ENCODE results near the gene OR2B3.
"Not testable (repeated sequence)": the region's sequence is repeated elsewhere in the genome, so short reads cannot be mapped to it uniquely, and the experiment has no call there.

The OR2B3 gene

GRCh38 chr6:29087213-29087612 is at the start of gene OR2B3:
OR2B3 (minus strand) TSS chr6:29087313; CDS start chr6:29087248, 65 bp downstream.
- DNase-seq = no peak

GRCh38 chr6:29131691-29132090 is 44.6 kb upstream of the OR2B3 start:
- no peak for DNase-seq

GRCh38 chr6:29130644-29131043 is 43.5 kb upstream of the OR2B3 start:
- DNase-seq = no peak

- no peak for DNase-seq
These were observed 42.4 kb upstream of the OR2B3 start for GRCh38 chr6:29129326-29130012.

GRCh38 chr6:29114964-29115363 is 27.9 kb upstream of the OR2B3 start:
- not testable (repeated sequence) for DNase-seq

- DNase-seq = no peak
These were observed 25.0 kb upstream of the OR2B3 start for GRCh38 chr6:29112135-29112534.

GRCh38 chr6:29107758-29108157 is 20.6 kb upstream of the OR2B3 start, which contains the start of gene OR2J3:
OR2J3 (plus strand) TSS chr6:29108058; CDS start chr6:29111891, 3,833 bp downstream.
- no peak for DNase-seq

- no peak for DNase-seq
These were observed 12.1 kb upstream of the OR2B3 start, which contains the start of gene OR2J1 for GRCh38 chr6:29099190-29099589. OR2J1 (plus strand) TSS chr6:29099490; CDS start chr6:29100943, 1,453 bp downstream.

- DNase-seq = no peak
These were observed 10.7 kb upstream of the OR2B3 start for GRCh38 chr6:29097803-29098202.

- no peak for DNase-seq
These were observed 5.8 kb upstream of the OR2B3 start for GRCh38 chr6:29092957-29093356.

GRCh38 chr6:29082457-29082856 is 4.7 kb downstream of the OR2B3 start:
- no peak for DNase-seq

- no peak for DNase-seq
These were observed 5.8 kb downstream of the OR2B3 start for GRCh38 chr6:29081312-29081711.

GRCh38 chr6:29079203-29079602 is 7.9 kb downstream of the OR2B3 start:
- DNase-seq = no peak

- no peak for DNase-seq
These were observed 15.0 kb downstream of the OR2B3 start for GRCh38 chr6:29071831-29072723.

GRCh38 chr6:29051680-29052079 is 35.4 kb downstream of the OR2B3 start:
- no peak for DNase-seq

GRCh38 chr6:29045075-29045474 is 42.0 kb downstream of the OR2B3 start, which contains the start of gene OR2W1:
OR2W1 (minus strand) TSS chr6:29045175; CDS start chr6:29045175, 0 bp downstream.
- DNase-seq = no peak

Measured in cerebellar nuclear complex (tissue), 1 donor.